ENCODE results near the gene FOXP4. TPM values are rescaled to one million over a fixed set of nuclear protein-coding genes. Genes with fewer than 3 reads are reported as not detected.

Gene FOXP4
- polyA plus RNA-seq, 1 of the 3 experiments (the other 2 are of a cell fraction): 7.3 TPM

DNA sequence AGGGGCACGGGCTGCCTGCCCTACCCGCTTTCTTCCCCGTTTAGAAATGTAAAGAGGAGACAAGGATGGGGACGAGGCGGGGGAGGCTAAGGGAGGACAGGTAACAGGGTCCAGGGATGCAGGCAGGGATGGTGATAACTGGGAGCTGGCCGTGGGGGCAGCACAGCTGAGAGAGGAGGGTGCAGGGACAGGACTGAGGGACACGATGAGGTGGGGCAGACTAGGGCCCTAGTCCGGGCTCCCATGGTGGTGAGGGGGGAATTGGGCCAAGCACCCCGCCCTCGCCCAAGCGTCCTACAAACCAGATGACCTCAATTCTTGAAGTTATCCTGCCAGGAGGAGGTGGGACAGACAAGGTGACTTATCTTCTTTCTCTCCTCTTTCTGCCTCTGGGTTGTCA is 47.7 kb downstream of the FOXP4 start:
- TF ChIP-seq EZH2phosphoT487 (IDR thresholded peaks at IDR 0.05; ENCODE audit: borderline replicate concordance, low read depth) (no peak), POLR2AphosphoS5 (IDR thresholded peaks at IDR 0.05; ENCODE audit: low read depth, low read length) (no peak), TAF1 (IDR thresholded peaks at IDR 0.05; ENCODE audit: borderline replicate concordance, low read depth, low read length) (no peak), RCOR1 (IDR thresholded peaks at IDR 0.05; ENCODE audit: low read length) (no peak), SIN3A (IDR thresholded peaks at IDR 0.05; ENCODE audit: borderline replicate concordance, low read depth, low read length) (no peak), JUND (IDR thresholded peaks at IDR 0.05) (no peak), RXRA (IDR thresholded peaks at IDR 0.05; ENCODE audit: borderline replicate concordance, low read depth) (no peak), FOXM1 (IDR thresholded peaks at IDR 0.05; ENCODE audit: low read depth) (no peak), YY1 (IDR thresholded peaks at IDR 0.05; ENCODE audit: low read depth) (no peak), MEF2A (IDR thresholded peaks at IDR 0.05; ENCODE audit: borderline replicate concordance, low read depth) (no peak)
- TF ChIP-seq, protein P1, sequence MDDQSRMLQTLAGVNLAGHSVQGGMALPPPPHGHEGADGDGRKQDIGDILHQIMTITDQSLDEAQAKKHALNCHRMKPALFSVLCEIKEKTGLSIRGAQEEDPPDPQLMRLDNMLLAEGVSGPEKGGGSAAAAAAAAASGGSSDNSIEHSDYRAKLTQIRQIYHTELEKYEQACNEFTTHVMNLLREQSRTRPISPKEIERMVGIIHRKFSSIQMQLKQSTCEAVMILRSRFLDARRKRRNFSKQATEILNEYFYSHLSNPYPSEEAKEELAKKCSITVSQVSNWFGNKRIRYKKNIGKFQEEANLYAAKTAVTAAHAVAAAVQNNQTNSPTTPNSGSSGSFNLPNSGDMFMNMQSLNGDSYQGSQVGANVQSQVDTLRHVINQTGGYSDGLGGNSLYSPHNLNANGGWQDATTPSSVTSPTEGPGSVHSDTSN (IDR thresholded peaks at IDR 0.05): no peak
- TF ChIP-seq, protein P2, sequence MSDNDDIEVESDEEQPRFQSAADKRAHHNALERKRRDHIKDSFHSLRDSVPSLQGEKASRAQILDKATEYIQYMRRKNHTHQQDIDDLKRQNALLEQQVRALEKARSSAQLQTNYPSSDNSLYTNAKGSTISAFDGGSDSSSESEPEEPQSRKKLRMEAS (IDR thresholded peaks at IDR 0.05; ENCODE audit: low read depth): no peak
- TF ChIP-seq, protein P3, sequence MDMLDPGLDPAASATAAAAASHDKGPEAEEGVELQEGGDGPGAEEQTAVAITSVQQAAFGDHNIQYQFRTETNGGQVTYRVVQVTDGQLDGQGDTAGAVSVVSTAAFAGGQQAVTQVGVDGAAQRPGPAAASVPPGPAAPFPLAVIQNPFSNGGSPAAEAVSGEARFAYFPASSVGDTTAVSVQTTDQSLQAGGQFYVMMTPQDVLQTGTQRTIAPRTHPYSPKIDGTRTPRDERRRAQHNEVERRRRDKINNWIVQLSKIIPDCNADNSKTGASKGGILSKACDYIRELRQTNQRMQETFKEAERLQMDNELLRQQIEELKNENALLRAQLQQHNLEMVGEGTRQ (IDR thresholded peaks at IDR 0.05; ENCODE audit: borderline replicate concordance, low read depth, low read length): no peak
- H3K79me2 ChIP-seq (ENCODE audit: insufficient read depth): no peaks in the 10 kb centered on the region
- DNase-seq: no peak
- H3K36me3 ChIP-seq (replicated peaks in 1 of 2; ENCODE audit: control insufficient read depth in 1 of 2, insufficient read depth in 2 of 2, low read length in 1 of 2): peaks cover 0 to 25% of the 10 kb centered on the region in 2 experiments
- H2AFZ ChIP-seq (ENCODE audit: low read depth): no peak overlapping the region
- H3K27me3 ChIP-seq (ENCODE audit: insufficient read depth): no peaks in the 10 kb centered on the region
- H4K20me1 ChIP-seq (ENCODE audit: insufficient read depth): no peaks in the 10 kb centered on the region
- no peak overlapping the region for H3K4me3 ChIP-seq (ENCODE audit: low read depth in 2 of 2, low read length in 1 of 2)
- H3K4me1 ChIP-seq (ENCODE audit: control insufficient read depth in 1 of 2, insufficient read depth in 2 of 2, low read depth in 1 of 2, low read length in 1 of 2): peaks cover 0 to 11% of the 10 kb centered on the region in 2 experiments; a peak in 1 of 4 replicates
- 95% methylated on average over 6 of the region's 11 CpGs for WGBS (ENCODE audit: low lambda C conversion rate)
- no peak overlapping the region for H3K9ac ChIP-seq
- POLR2A ChIA-PET: no interaction called here
- CTCF ChIA-PET: interaction anchor here (1.0 to 20.7 kb wide), 8 partner anchors 9 to 224 kb away, joined by 3 to 504 read pairs (median 8); no protein-coding TSS in a partner anchor
- no peak overlapping the region for H3K4me2 ChIP-seq
- no peak overlapping the region for H3K27ac ChIP-seq (ENCODE audit: low read depth in 2 of 2, low read length in 1 of 2)
- no peaks in the 10 kb centered on the region for H3K9me2 ChIP-seq
- no peaks in the 10 kb centered on the region for H3K9me3 ChIP-seq
- H3F3A ChIP-seq (replicated peaks; ENCODE audit: insufficient read depth): no peaks in the 10 kb centered on the region

DNA sequence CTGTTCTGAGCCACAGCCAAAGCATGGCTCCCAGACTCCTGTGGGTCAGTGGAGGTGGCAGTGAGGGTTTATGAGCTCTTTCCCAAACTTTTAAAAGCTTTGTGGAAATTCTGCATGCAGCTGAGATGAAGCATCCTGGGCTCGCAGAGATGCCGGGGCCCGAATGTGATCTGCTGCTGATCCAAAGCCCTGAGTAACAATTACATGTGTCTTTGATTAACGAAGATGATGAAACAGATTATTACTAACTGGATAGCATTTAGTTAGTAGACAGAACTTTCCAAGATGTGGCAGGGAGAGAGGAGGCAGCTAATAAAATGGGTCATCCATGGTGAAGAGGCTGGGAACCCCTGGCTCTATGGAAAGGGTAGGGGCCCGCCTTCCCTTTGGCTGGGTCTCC is 48.1 kb downstream of the FOXP4 start:
- Histone ChIP-seq H3K27ac (ENCODE audit: low read depth in 2 of 2, low read length in 1 of 2) (no peak overlapping the region), H2AFZ (ENCODE audit: low read depth) (no peak overlapping the region), H3K9me2 (no peaks in the 10 kb centered on the region), H3K4me1 (ENCODE audit: control insufficient read depth in 1 of 2, insufficient read depth in 2 of 2, low read depth in 1 of 2, low read length in 1 of 2) (peaks cover 0 to 11% of the 10 kb centered on the region in 2 experiments; a peak in 1 of 4 replicates), H3K9ac (no peak overlapping the region), H3F3A (replicated peaks; ENCODE audit: insufficient read depth) (no peaks in the 10 kb centered on the region), H3K79me2 (ENCODE audit: insufficient read depth) (no peaks in the 10 kb centered on the region), H4K20me1 (ENCODE audit: insufficient read depth) (no peaks in the 10 kb centered on the region), H3K9me3 (no peaks in the 10 kb centered on the region), H3K36me3 (replicated peaks in 1 of 2; ENCODE audit: control insufficient read depth in 1 of 2, insufficient read depth in 2 of 2, low read length in 1 of 2) (peaks cover 0 to 20% of the 10 kb centered on the region in 2 experiments), H3K4me2 (no peak overlapping the region), H3K4me3 (ENCODE audit: low read depth in 2 of 2, low read length in 1 of 2) (no peak overlapping the region), H3K27me3 (ENCODE audit: insufficient read depth) (no peaks in the 10 kb centered on the region)
- TF ChIP-seq, protein P2 (IDR thresholded peaks at IDR 0.05; ENCODE audit: low read depth): no peak
- TF ChIP-seq, protein P4, sequence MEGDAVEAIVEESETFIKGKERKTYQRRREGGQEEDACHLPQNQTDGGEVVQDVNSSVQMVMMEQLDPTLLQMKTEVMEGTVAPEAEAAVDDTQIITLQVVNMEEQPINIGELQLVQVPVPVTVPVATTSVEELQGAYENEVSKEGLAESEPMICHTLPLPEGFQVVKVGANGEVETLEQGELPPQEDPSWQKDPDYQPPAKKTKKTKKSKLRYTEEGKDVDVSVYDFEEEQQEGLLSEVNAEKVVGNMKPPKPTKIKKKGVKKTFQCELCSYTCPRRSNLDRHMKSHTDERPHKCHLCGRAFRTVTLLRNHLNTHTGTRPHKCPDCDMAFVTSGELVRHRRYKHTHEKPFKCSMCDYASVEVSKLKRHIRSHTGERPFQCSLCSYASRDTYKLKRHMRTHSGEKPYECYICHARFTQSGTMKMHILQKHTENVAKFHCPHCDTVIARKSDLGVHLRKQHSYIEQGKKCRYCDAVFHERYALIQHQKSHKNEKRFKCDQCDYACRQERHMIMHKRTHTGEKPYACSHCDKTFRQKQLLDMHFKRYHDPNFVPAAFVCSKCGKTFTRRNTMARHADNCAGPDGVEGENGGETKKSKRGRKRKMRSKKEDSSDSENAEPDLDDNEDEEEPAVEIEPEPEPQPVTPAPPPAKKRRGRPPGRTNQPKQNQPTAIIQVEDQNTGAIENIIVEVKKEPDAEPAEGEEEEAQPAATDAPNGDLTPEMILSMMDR (IDR thresholded peaks at IDR 0.05): no peak
- TF ChIP-seq RCOR1 (IDR thresholded peaks at IDR 0.05; ENCODE audit: low read length): no peak
- TF ChIP-seq RAD21 (IDR thresholded peaks at IDR 0.05; ENCODE audit: low read length): no peak
- no peak for TF ChIP-seq NFIC (IDR thresholded peaks at IDR 0.05; ENCODE audit: borderline replicate concordance)
- no peak for TF ChIP-seq MEF2A (IDR thresholded peaks at IDR 0.05; ENCODE audit: borderline replicate concordance, low read depth)
- no peak for TF ChIP-seq EP300 (IDR thresholded peaks at IDR 0.05; ENCODE audit: borderline replicate concordance in 1 of 2, low read depth in 1 of 2, low read length in 1 of 2)
- ChIA-PET CTCF (interaction anchor here (1.0 to 20.7 kb wide), 11 partner anchors 9 to 224 kb away, joined by 3 to 504 read pairs (median 5); no protein-coding TSS in a partner anchor), POLR2A (no interaction called here)
- WGBS (ENCODE audit: low lambda C conversion rate): 72% methylated on average over 5 of the region's 5 CpGs
- no peak for DNase-seq
